ENCODE measurements around the gene DYRK2. TPM values are rescaled to one million over a fixed set of nuclear protein-coding genes. Genes with fewer than 3 reads are reported as not detected.

The DYRK2 gene
- total RNA-seq, 2 donors from 2014 or later = 22.5 to 35.3 TPM

GRCh38 chr12:67661311-67662021 lies 12.9 kb downstream of the DYRK2 start:
- H3K36me3 ChIP-seq = peaks cover 16% of the 10 kb centered on the region
- no peak for TF ChIP-seq CTCF (IDR thresholded peaks at IDR 0.05)
- no peaks in the 10 kb centered on the region for H3K9me3 ChIP-seq
- ATAC-seq (ENCODE audit: insufficient number of reproducible peaks, low FRiP score, low read depth) (no peak), DNase-seq (ENCODE audit: low spot score) (no peak)
- no peaks in the 10 kb centered on the region for H3K27me3 ChIP-seq (replicated peaks; ENCODE audit: insufficient read depth)
- no peak overlapping the region for H3K4me3 ChIP-seq
- peaks cover 36 to 70% of the 10 kb centered on the region in 2 donors for H3K4me1 ChIP-seq (ENCODE audit: control insufficient read depth in 1 of 2, low read depth in 2 of 2)
- no peak overlapping the region for H3K27ac ChIP-seq

GRCh38 chr12:67662910-67663538 lies 14.5 kb downstream of the DYRK2 start:
- Histone ChIP-seq H3K4me3 (no peak overlapping the region), H3K27me3 (replicated peaks; ENCODE audit: insufficient read depth) (no peaks in the 10 kb centered on the region), H3K4me1 (ENCODE audit: control insufficient read depth in 1 of 2, low read depth in 2 of 2) (peaks cover 50 to 86% of the 10 kb centered on the region in 2 donors), H3K9me3 (no peaks in the 10 kb centered on the region), H3K27ac (no peak overlapping the region), H3K36me3 (peaks cover 5% of the 10 kb centered on the region)
- no peak for ATAC-seq (ENCODE audit: insufficient number of reproducible peaks, low FRiP score, low read depth)
- DNase-seq (ENCODE audit: low spot score) = no peak
- TF ChIP-seq CTCF (IDR thresholded peaks at IDR 0.05) = no peak

GRCh38 chr12:67664171-67664570 lies 15.6 kb downstream of the DYRK2 start:
- TF ChIP-seq CTCF (IDR thresholded peaks at IDR 0.05) = no peak
- no peak overlapping the region for H3K27ac ChIP-seq
- no peaks in the 10 kb centered on the region for H3K27me3 ChIP-seq (replicated peaks; ENCODE audit: insufficient read depth)
- peaks cover 49 to 75% of the 10 kb centered on the region in 2 donors for H3K4me1 ChIP-seq (ENCODE audit: control insufficient read depth in 1 of 2, low read depth in 2 of 2)
- H3K36me3 ChIP-seq = no peaks in the 10 kb centered on the region
- ATAC-seq (ENCODE audit: insufficient number of reproducible peaks, low FRiP score, low read depth) (no peak), DNase-seq (ENCODE audit: low spot score) (no peak)
- H3K4me3 ChIP-seq = no peak overlapping the region
- no peaks in the 10 kb centered on the region for H3K9me3 ChIP-seq

- no peak for ATAC-seq (ENCODE audit: insufficient number of reproducible peaks, low FRiP score, low read depth)
- Histone ChIP-seq H3K4me3 (no peak overlapping the region), H3K9me3 (no peaks in the 10 kb centered on the region), H3K4me1 (ENCODE audit: control insufficient read depth in 1 of 2, low read depth in 2 of 2) (peaks cover 42 to 60% of the 10 kb centered on the region in 2 donors), H3K36me3 (no peaks in the 10 kb centered on the region), H3K27me3 (replicated peaks; ENCODE audit: insufficient read depth) (no peaks in the 10 kb centered on the region), H3K27ac (no peak overlapping the region)
- no peak for TF ChIP-seq CTCF (IDR thresholded peaks at IDR 0.05)
- DNase-seq (ENCODE audit: low spot score) = no peak
These were observed 17.1 kb downstream of the DYRK2 start for GRCh38 chr12:67665679-67666078.

GRCh38 chr12:67666605-67667004 lies 18.1 kb downstream of the DYRK2 start:
- H3K4me1 ChIP-seq (ENCODE audit: control insufficient read depth in 1 of 2, low read depth in 2 of 2) = peaks cover 34 to 51% of the 10 kb centered on the region in 2 donors
- no peaks in the 10 kb centered on the region for H3K27me3 ChIP-seq (replicated peaks; ENCODE audit: insufficient read depth)
- no peak for TF ChIP-seq CTCF (IDR thresholded peaks at IDR 0.05)
- ATAC-seq (ENCODE audit: insufficient number of reproducible peaks, low FRiP score, low read depth) (no peak), DNase-seq (ENCODE audit: low spot score) (no peak)
- H3K4me3 ChIP-seq = no peak overlapping the region
- H3K27ac ChIP-seq = peak overlapping the region; percentile 4 to 27
- no peaks in the 10 kb centered on the region for H3K36me3 ChIP-seq
- no peaks in the 10 kb centered on the region for H3K9me3 ChIP-seq
